Neural progenitor cell (in vitro differentiated cells): ENCODE results near the gene SMIM22. TPM values are rescaled to one million over a fixed set of nuclear protein-coding genes. Genes with fewer than 3 reads are reported as not detected.
A peak's percentile ranks its signal among the peaks of the same experiment; 100 is the strongest.

ENCODE experiments used
- DNase-seq: peaks from one replicate; pipeline ENCODE4 v3.0.0-alpha.2; 2016; ENCODE audit warnings: low spot score
- H2AFZ ChIP-seq: fragments of 200-600 bp; sonication (generic); replicated peaks from 2 replicates; pipeline ENCODE4 v1.6.1; 2016; ENCODE audit warnings: antibody characterized with exemption
- H3F3A ChIP-seq: fragments of 200-600 bp; sonication (generic); 2 replicates; pipeline ENCODE4 v1.6.1; 2016; ENCODE audit warnings: antibody characterized with exemption, low read depth
- H3K27ac ChIP-seq: fragments of 200-600 bp; sonication (generic); 2 replicates; pipeline ENCODE4 v1.5.1; 2016; ENCODE audit warnings: mild to moderate bottlenecking
- H3K27me3 ChIP-seq: fragments of 200-600 bp; sonication (generic); 2 replicates; pipeline ENCODE4 v1.6.1; 2016; ENCODE audit warnings: mild to moderate bottlenecking, moderate library complexity
- H3K36me3 ChIP-seq: fragments of 200-600 bp; sonication (generic); 2 replicates; pipeline ENCODE4 v1.5.1; 2016
- H3K4me1 ChIP-seq: fragments of 200-600 bp; sonication (generic); 2 replicates; pipeline ENCODE4 v1.6.1; 2016; ENCODE audit warnings: mixed run types
- H3K4me2 ChIP-seq: fragments of 200-600 bp; sonication (generic); 2 replicates; pipeline ENCODE4 v1.6.1; 2016
- H3K4me3 ChIP-seq: fragments of 200-600 bp; sonication (generic); 2 replicates; pipeline ENCODE4 v1.5.1; 2016
- H3K79me2 ChIP-seq: fragments of 200-600 bp; sonication (generic); 2 replicates; pipeline ENCODE4 v1.6.1; 2016; ENCODE audit warnings: low read depth
- H3K9ac ChIP-seq: fragments of 200-600 bp; sonication (generic); 2 replicates; pipeline ENCODE4 v1.6.1; 2016
- H3K9me3 ChIP-seq: fragments of 200-600 bp; sonication (generic); 2 replicates; pipeline ENCODE4 v1.5.1; 2016; ENCODE audit warnings: low read depth
- H4K20me1 ChIP-seq: fragments of 200-600 bp; sonication (generic); 2 replicates; pipeline ENCODE4 v1.6.1; 2016; ENCODE audit warnings: low read depth
- H3K27ac Mint-ChIP-seq: 3 replicates; pipeline ENCODE4 v1.8.0; 2021; ENCODE audit warnings: mixed read lengths
- H3K27me3 Mint-ChIP-seq: 2 replicates; pipeline ENCODE4 v1.8.0; 2022; ENCODE audit warnings: low read depth, mild to moderate bottlenecking, inconsistent platforms, moderate library complexity, mixed read lengths; ENCODE audit not compliant: insufficient read depth
- H3K36me3 Mint-ChIP-seq: 3 replicates; pipeline ENCODE4 v1.8.0; 2021; ENCODE audit warnings: mixed read lengths
- H3K4me1 Mint-ChIP-seq: 3 replicates; pipeline ENCODE4 v1.8.0; 2021; ENCODE audit warnings: mixed read lengths
- H3K4me3 Mint-ChIP-seq: 3 replicates; pipeline ENCODE4 v1.8.0; 2021; ENCODE audit warnings: mild to moderate bottlenecking, moderate library complexity, mixed read lengths
- H3K9me3 Mint-ChIP-seq: 3 replicates; pipeline ENCODE4 v1.8.0; 2020; ENCODE audit warnings: mixed read lengths
- CTCF ChIP-seq: fragments of 200-600 bp; sonication (generic); IDR thresholded peaks from 2 replicates; pipeline ENCODE4 v1.5.1; 2017; ENCODE audit warnings: antibody characterized with exemption, mild to moderate bottlenecking
- EZH2 ChIP-seq: fragments of 200-600 bp; sonication (generic); IDR thresholded peaks from 2 replicates; pipeline ENCODE4 v1.6.1; 2017; ENCODE audit warnings: antibody characterized with exemption, mild to moderate bottlenecking, moderate library complexity
- EZH2phosphoT487 ChIP-seq: fragments of 200-600 bp; sonication (generic); IDR thresholded peaks from 2 replicates; pipeline ENCODE4 v1.6.1; 2017; ENCODE audit warnings: antibody characterized with exemption
- total RNA-seq: library from RNA; depleted of rRNA; stranded (reverse); fragments of >200 nt; gene quantifications from 2 replicates; pipeline ENCODE4 v1.2.3, GENCODE V29; 2015; ENCODE audit warnings: low replicate concordance

Gene SMIM22
- total RNA-seq, 1 donor from 2014 or later: not detected

- peaks cover 2% of the 10 kb centered on the region for H3K27me3 Mint-ChIP-seq
- peaks cover 17% of the 10 kb centered on the region for H3K4me1 Mint-ChIP-seq
- Histone ChIP-seq H2AFZ (no peak overlapping the region), H3K9me3 (no peaks in the 10 kb centered on the region), H3F3A (peaks cover 11% of the 10 kb centered on the region), H3K4me1 (peaks cover 11% of the 10 kb centered on the region), H3K9ac (no peak overlapping the region), H3K27me3 (no peaks in the 10 kb centered on the region), H3K36me3 (no peaks in the 10 kb centered on the region), H4K20me1 (no peaks in the 10 kb centered on the region), H3K27ac (no peak overlapping the region), H3K79me2 (no peaks in the 10 kb centered on the region), H3K4me3 (no peak overlapping the region), H3K4me2 (no peak overlapping the region)
- no peak overlapping the region for H3K4me3 Mint-ChIP-seq
- DNase-seq: no peak
- H3K36me3 Mint-ChIP-seq: no peaks in the 10 kb centered on the region
- TF ChIP-seq CTCF (no peak), EZH2 (no peak), EZH2phosphoT487 (no peak)
- no peaks in the 10 kb centered on the region for H3K9me3 Mint-ChIP-seq
- no peak overlapping the region for H3K27ac Mint-ChIP-seq
Measured at GRCh38 chr16:4785758-4786433, 9.3 kb upstream of the SMIM22 start.

DNA sequence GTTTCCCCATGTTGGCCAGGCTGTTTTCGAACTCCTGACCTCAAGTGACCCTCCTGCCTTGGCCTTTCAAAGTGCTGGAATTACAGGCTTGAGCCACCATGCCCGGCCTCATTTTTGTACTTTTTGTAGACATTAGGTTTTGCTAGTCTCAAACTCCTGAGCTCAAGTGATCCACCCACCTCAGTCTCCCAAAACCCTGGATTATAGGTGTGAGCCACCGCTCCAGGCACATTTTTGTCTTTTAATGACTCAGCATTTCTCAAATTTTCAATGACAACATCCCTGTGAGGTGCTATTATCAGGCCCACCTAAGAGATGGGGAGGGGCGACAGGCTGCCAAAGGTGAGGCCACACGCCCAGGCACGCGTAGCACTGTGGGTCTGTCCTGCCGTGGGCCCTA is 8.1 kb upstream of the SMIM22 start:
- H3K27ac ChIP-seq: no peak overlapping the region
- no peak overlapping the region for H3K4me2 ChIP-seq
- no peak overlapping the region for H2AFZ ChIP-seq
- H3K4me3 ChIP-seq: no peak overlapping the region
- no peak for TF ChIP-seq CTCF
- TF ChIP-seq EZH2: no peak
- no peak for TF ChIP-seq EZH2phosphoT487
- Mint-ChIP-seq H3K4me1 (peaks cover 17% of the 10 kb centered on the region), H3K27ac (no peak overlapping the region), H3K4me3 (no peak overlapping the region), H3K9me3 (no peaks in the 10 kb centered on the region), H3K36me3 (no peaks in the 10 kb centered on the region), H3K27me3 (peaks cover 2% of the 10 kb centered on the region)
- no peaks in the 10 kb centered on the region for H3K79me2 ChIP-seq
- no peaks in the 10 kb centered on the region for H3K36me3 ChIP-seq
- H3K9me3 ChIP-seq: no peaks in the 10 kb centered on the region
- H4K20me1 ChIP-seq: no peaks in the 10 kb centered on the region
- H3F3A ChIP-seq: peaks cover 11% of the 10 kb centered on the region
- no peak overlapping the region for H3K9ac ChIP-seq
- DNase-seq: no peak
- no peaks in the 10 kb centered on the region for H3K27me3 ChIP-seq
- peaks cover 11% of the 10 kb centered on the region for H3K4me1 ChIP-seq

DNA sequence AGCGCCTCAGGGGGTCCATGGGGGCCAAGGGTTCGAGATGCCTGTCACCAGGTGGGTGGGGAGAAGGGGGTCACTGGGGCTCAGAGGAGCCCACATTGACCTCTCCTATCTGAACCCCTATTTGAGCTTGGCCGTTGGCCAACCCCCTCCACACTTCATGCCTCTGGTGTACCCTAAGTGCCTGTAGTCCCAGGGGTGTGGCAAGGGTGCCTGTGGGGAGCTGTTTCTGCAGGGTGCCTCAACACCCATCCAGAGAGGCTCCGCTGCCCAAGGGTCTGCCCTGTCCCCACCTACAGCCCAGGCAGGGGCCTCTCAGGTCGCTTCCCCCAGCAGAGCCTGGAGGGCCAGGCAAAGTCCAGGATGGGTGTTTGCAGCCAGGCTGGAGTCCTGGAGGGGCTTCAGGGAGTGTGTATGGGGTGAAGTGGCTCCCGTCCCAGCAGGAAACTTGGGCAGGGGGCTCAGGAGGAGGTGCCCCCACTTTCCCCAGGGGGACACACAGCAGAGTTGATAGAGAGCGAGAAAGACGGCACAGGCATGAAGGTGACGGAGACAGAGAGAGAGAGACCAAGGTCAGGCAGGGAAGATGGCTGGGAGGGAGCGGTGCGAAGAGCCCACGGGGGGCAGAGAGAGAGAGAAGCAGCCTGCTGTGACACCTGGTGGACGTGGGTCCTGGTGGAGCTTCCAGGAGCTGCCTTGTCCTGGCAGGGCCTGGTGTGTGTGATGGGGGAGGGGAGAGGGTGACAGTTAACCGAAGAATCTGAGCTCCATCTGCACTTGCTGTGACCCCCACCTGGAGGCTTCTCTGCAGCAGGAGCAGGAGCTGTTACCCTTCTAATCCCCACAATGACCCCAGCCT is 7.3 kb upstream of the SMIM22 start, which contains the start of gene SEPTIN12:
TSS of gene SEPTIN12 (minus strand) at position 719 of the 856 bp plus-strand sequence. CDS start at position 19, 700 bp downstream.
- Histone ChIP-seq H4K20me1 (no peaks in the 10 kb centered on the region), H3K4me3 (no peak within 1 kb of the TSS), H3K4me1 (peaks cover 11% of the 10 kb centered on the region), H3K27ac (no peak within 1 kb of the TSS), H3K36me3 (no peaks in the 10 kb centered on the region), H2AFZ (peak within 1 kb of the TSS; percentile 0), H3K27me3 (no peaks in the 10 kb centered on the region), H3K9me3 (no peaks in the 10 kb centered on the region), H3K9ac (no peak within 1 kb of the TSS), H3F3A (peaks cover 11% of the 10 kb centered on the region), H3K79me2 (no peaks in the 10 kb centered on the region), H3K4me2 (peak within 1 kb of the TSS; percentile 45)
- TF ChIP-seq CTCF: no peak
- TF ChIP-seq EZH2phosphoT487: no peak
- no peak for TF ChIP-seq EZH2
- Mint-ChIP-seq H3K27me3 (peaks cover 2% of the 10 kb centered on the region), H3K36me3 (no peaks in the 10 kb centered on the region), H3K4me1 (peaks cover 17% of the 10 kb centered on the region), H3K27ac (peak within 1 kb of the TSS; percentile 85), H3K9me3 (no peaks in the 10 kb centered on the region), H3K4me3 (peak within 1 kb of the TSS; percentile 30)
- DNase-seq: no peak
